C4-2B (cell line): ENCODE data around the gene TRDMT1.

Experiments
- H3K27ac ChIP-seq: fragments of 450-650 bp; 2 replicates; pipeline ENCODE4 v1.5.1; 2017
- CTCF ChIP-seq: fragments of 450-650 bp; conservative IDR thresholded peaks from 2 replicates; pipeline ENCODE4 v1.5.1; 2017; ENCODE audit warnings: mild to moderate bottlenecking
- ZFX ChIP-seq: fragments of 450-650 bp; IDR thresholded peaks from 2 replicates; pipeline ENCODE4 v1.6.1; 2017

The TRDMT1 gene

GRCh38 chr10:17134282-17134681, 67.2 kb downstream of the TRDMT1 start:
- TF ChIP-seq CTCF (no peak), ZFX (no peak)
- H3K27ac ChIP-seq: no peak overlapping the region

DNA sequence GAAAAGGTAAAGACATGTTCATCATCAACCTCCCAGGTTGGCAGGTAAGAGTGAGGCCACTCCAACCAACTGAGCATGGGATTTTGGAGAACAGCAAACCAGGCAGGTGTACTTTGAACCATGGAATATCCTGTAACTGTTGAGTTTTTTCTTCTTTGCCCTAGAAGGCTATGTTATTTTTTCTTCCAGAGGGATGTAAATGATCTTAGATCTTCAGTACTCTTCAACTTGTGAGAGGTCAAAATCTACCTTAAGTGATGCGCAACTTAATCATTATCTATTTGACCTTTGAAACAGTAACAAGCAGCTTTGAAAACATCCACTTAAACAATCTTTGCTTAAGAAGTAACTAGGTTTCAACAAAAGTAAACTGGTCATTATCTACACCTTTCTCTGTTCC, 71.7 kb downstream of the TRDMT1 start, which contains the start of gene CUBN:
TSS of gene CUBN (minus strand) at position 71 of the 400 bp plus-strand sequence. CDS start at position 25, 46 bp downstream.
- no peak within 1 kb of the TSS for H3K27ac ChIP-seq
- TF ChIP-seq ZFX: no peak
- TF ChIP-seq CTCF: no peak

- no peak for TF ChIP-seq ZFX
- no peak for TF ChIP-seq CTCF
These were observed 73.2 kb downstream of the TRDMT1 start for GRCh38 chr10:17128261-17128660.

DNA sequence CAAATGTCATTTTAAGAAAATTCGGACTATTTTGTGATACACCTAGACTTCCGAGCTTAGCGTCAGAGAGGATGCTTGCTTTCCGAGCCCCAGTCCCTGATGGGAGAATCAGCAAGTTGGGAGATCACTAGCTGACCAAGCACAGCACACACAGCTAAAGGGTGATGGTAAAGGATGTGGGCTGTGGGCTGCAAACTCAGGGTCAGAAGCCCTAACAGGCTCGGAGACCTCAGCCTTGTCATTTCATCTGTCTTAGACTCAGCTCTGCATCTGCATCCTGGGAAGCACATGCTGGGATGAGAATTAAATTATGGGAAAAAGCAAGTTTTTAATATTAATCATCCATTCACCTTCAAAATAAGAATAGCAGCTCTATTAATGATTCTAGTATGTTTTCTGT, 75.1 kb downstream of the TRDMT1 start:
- TF ChIP-seq ZFX: no peak
- no peak for TF ChIP-seq CTCF

More at GRCh38 chr10:17128261-17128660, 73.2 kb downstream of the TRDMT1 start:
- H3K27ac ChIP-seq: no peak overlapping the region

GRCh38 chr10:17125206-17125893, 76.1 kb downstream of the TRDMT1 start:
- TF ChIP-seq ZFX: no peak
- TF ChIP-seq CTCF: no peak
- no peak overlapping the region for H3K27ac ChIP-seq

More for the DNA sequence above, 75.1 kb downstream of the TRDMT1 start:
- H3K27ac ChIP-seq: no peak overlapping the region

DNA sequence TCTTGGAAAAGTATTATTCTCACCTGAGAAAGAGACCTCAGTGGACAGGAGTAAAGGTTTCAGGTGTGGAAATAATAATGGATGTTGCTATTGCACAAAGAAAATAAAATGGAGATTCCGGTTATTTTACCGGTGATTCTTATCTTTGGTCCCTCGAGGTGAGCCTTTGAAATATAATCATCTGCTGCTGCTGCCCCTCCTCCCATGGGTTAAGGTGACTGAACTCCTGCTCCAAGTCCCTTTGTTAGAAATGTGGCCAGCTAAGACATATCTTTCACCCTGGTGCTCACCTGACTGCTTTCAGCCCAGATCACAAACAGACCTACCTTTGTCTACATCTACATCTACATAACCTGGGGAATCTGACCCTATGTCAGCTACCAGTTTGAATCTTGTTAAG, 77.5 kb downstream of the TRDMT1 start:
- TF ChIP-seq CTCF (no peak), ZFX (no peak)
- H3K27ac ChIP-seq: no peak overlapping the region

GRCh38 chr10:17122726-17123661, 78.5 kb downstream of the TRDMT1 start:
- H3K27ac ChIP-seq: no peak overlapping the region
- no peak for TF ChIP-seq CTCF
- no peak for TF ChIP-seq ZFX
